ENCODE results near the gene NCAM2. TPM values are rescaled to one million over a fixed set of nuclear protein-coding genes. Genes with fewer than 3 reads are reported as not detected.

NCAM2 gene
- total and polyA plus RNA-seq, 8 donors: 0.06 to 11.0 (median 0.58) TPM; not detected in 1

DNA sequence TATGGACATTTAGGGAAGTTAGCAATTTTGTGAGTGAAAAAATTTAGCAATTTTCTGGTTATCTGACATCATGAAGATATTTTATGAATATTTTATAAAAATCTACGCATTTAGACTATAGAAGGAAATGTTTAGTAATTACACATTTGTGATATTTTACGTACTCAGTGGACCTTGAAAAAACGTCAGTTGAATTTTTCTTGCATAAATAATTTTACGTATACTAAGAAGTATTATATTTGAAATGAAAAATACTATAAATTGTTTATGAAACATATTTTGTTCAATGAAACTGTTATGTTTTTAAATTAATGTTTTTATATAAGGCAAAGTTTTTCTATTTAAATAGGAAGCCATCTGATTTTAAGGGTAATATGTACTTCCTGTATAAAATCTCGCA is 462.8 kb downstream of the NCAM2 start:
- Histone ChIP-seq H3K36me3 (no peaks in the 10 kb centered on the region), H3K9me3 (peaks cover 0 to 16% (median 3%) of the 10 kb centered on the region in 4 donors), H3K4me3 (no peak overlapping the region), H3K27me3 (no peaks in the 10 kb centered on the region), H3K27ac (no peak overlapping the region), H3K4me1 (no peaks in the 10 kb centered on the region)
- intact Hi-C loops (cut with DNase I; ENCODE audit: low total_unique reads): no loop called here
- DNase-seq: no peak
- TF ChIP-seq EP300 (IDR thresholded peaks at IDR 0.05): no peak
- TF ChIP-seq POLR2A (IDR thresholded peaks at IDR 0.05): no peak
- TF ChIP-seq, protein P1, sequence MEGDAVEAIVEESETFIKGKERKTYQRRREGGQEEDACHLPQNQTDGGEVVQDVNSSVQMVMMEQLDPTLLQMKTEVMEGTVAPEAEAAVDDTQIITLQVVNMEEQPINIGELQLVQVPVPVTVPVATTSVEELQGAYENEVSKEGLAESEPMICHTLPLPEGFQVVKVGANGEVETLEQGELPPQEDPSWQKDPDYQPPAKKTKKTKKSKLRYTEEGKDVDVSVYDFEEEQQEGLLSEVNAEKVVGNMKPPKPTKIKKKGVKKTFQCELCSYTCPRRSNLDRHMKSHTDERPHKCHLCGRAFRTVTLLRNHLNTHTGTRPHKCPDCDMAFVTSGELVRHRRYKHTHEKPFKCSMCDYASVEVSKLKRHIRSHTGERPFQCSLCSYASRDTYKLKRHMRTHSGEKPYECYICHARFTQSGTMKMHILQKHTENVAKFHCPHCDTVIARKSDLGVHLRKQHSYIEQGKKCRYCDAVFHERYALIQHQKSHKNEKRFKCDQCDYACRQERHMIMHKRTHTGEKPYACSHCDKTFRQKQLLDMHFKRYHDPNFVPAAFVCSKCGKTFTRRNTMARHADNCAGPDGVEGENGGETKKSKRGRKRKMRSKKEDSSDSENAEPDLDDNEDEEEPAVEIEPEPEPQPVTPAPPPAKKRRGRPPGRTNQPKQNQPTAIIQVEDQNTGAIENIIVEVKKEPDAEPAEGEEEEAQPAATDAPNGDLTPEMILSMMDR (IDR thresholded peaks at IDR 0.05): no peak
- TF ChIP-seq POLR2AphosphoS5 (IDR thresholded peaks at IDR 0.05): no peak
- WGBS, 5 donors: 74 to 86% (median 80%) methylated on average over 5 of the region's 5 CpGs

DNA sequence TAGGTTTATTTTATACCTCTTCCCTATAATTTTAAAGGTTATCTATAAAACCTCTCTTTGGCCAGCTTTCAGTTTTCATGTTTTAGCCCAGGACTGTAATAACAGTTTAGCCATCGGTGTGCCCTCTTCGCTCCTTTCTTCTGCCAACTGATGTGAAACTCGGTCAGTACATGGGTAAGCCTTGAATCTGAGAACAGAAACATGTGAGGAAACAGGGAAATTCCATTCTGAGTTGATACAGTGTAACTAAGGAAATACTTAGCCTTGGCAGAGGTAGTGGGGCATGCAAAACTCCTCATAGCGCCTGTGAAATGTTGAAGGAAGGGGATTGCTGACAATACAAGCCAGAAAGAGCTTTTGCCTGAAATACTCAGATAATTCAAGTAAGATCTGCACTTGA is 465.2 kb downstream of the NCAM2 start:
- H3K4me1 ChIP-seq: no peaks in the 10 kb centered on the region
- H3K9me3 ChIP-seq: peaks cover 0 to 2% (median 0%) of the 10 kb centered on the region in 4 donors
- peak in 1 of 2 donors; percentile 2 for DNase-seq
- H3K27me3 ChIP-seq: no peaks in the 10 kb centered on the region
- no peak overlapping the region for H3K4me3 ChIP-seq
- H3K27ac ChIP-seq: no peak overlapping the region
- no peaks in the 10 kb centered on the region for H3K36me3 ChIP-seq
- intact Hi-C loops (cut with DNase I; ENCODE audit: low total_unique reads): no loop called here
- TF ChIP-seq POLR2AphosphoS5 (IDR thresholded peaks at IDR 0.05) (no peak), EP300 (IDR thresholded peaks at IDR 0.05) (no peak), POLR2A (IDR thresholded peaks at IDR 0.05) (no peak)
- TF ChIP-seq, protein P1 (IDR thresholded peaks at IDR 0.05): no peak
- WGBS, 5 donors: 32 to 68% (median 56%) methylated on average over 4 of the region's 4 CpGs

- Histone ChIP-seq H3K4me3 (no peak overlapping the region), H3K9me3 (no peaks in the 10 kb centered on the region), H3K27me3 (no peaks in the 10 kb centered on the region), H3K4me1 (no peaks in the 10 kb centered on the region), H3K27ac (no peak overlapping the region), H3K36me3 (no peaks in the 10 kb centered on the region)
- no peak for TF ChIP-seq EP300 (IDR thresholded peaks at IDR 0.05)
- TF ChIP-seq, protein P1 (IDR thresholded peaks at IDR 0.05): no peak
- no peak for TF ChIP-seq POLR2A (IDR thresholded peaks at IDR 0.05)
- TF ChIP-seq POLR2AphosphoS5 (IDR thresholded peaks at IDR 0.05): no peak
- 56 to 71% (median 65%) methylated on average over 1 of the region's 1 CpG for WGBS, 5 donors
- intact Hi-C loops (cut with DNase I; ENCODE audit: low total_unique reads): no loop called here
- DNase-seq: no peak
Measured at GRCh38 chr21:21464684-21465083, 466.5 kb downstream of the NCAM2 start.

DNA sequence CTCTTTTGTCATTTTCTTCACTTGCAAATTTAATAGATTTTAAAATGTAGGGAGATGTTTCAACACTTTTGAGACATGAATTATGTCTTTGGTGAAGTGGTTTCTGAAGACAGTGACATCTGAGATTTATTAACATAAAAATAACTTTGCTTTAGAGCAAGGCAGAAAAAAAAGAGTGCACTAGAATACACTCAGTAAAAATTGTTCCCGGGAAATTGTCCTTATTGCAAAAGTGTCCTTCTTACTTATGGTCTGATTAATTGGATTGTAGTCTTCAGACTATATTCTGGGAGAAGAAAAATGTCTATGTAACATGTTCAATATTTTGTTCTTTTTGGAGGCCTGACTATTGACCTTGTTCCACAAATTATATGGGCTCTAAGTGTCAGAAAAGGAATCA is 468.5 kb downstream of the NCAM2 start:
- no peak for TF ChIP-seq EP300 (IDR thresholded peaks at IDR 0.05)
- TF ChIP-seq, protein P1 (IDR thresholded peaks at IDR 0.05): no peak
- no peak for TF ChIP-seq POLR2A (IDR thresholded peaks at IDR 0.05)
- no peak for TF ChIP-seq POLR2AphosphoS5 (IDR thresholded peaks at IDR 0.05)
- Histone ChIP-seq H3K27me3 (no peaks in the 10 kb centered on the region), H3K36me3 (no peaks in the 10 kb centered on the region), H3K4me3 (no peak overlapping the region), H3K9me3 (no peaks in the 10 kb centered on the region), H3K4me1 (no peaks in the 10 kb centered on the region), H3K27ac (no peak overlapping the region)
- WGBS, 5 donors: 74 to 95% (median 79%) methylated on average over 1 of the region's 1 CpG
- intact Hi-C loops (cut with DNase I; ENCODE audit: low total_unique reads): no loop called here
- DNase-seq: no peak
